ELF-1 (cell line): Measurements from ENCODE around the gene TAF4.
"Not testable (repeated sequence)": the region's sequence is repeated elsewhere in the genome, so short reads cannot be mapped to it uniquely, and the experiment has no call there.

Experiments used
- DNase-seq: peaks from one replicate; pipeline ENCODE4 v3.0.0-alpha.2; 2016; ENCODE audit warnings: low read depth, low spot score

The TAF4 gene

DNA sequence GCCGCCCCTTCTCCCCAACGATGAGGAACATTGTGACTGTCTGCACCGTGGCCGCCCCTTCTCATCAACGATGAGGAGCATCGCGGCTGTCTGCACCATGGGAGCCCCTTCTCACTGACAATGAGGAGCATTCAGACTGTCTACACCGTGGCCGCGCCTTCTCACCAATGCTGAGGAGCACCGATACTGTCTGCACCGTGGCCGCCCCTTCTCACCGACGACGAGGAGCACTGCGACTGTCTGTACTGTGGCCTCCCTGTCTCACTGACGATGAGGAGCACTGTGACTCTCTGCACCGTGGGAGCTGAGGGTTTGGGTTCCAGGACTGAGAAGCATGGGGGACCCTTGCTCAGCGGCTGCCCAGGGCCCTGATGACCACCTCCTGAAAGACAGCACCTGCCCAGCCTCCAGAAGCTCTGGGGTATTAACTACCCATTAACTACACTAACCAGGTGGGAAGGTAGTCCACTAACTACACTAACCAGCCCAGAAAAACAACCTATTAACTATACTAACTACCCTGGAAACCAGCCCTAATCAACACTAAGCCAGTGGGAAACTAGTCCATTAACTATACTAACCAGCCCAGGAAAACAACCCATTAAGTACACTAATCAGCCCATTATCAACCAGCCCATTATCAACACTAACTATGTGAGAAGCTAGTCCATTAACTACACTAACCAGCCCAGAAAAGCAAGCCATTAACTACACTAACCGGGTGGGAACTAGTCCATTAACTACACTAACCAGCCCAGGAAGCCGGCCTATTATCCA is 116.9 kb downstream of the TAF4 start:
- DNase-seq = no peak

DNA sequence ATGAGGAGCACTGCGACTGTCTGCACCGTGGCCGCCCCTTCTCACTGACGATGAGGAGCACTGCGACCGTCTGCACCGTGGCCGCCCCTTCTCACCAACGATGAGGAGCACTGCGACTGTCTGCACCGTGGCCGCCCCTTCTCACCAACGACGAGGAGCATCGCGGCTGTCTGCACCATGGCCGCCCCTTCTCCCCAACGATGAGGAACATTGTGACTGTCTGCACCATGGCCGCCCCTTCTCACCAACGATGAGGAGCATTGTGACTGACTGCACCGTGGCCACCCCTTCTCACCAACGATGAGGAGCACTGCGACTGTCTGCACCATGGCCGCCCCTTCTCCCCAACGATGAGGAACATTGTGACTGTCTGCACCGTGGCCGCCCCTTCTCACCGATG is 117.6 kb downstream of the TAF4 start:
- not testable (repeated sequence) for DNase-seq

DNA sequence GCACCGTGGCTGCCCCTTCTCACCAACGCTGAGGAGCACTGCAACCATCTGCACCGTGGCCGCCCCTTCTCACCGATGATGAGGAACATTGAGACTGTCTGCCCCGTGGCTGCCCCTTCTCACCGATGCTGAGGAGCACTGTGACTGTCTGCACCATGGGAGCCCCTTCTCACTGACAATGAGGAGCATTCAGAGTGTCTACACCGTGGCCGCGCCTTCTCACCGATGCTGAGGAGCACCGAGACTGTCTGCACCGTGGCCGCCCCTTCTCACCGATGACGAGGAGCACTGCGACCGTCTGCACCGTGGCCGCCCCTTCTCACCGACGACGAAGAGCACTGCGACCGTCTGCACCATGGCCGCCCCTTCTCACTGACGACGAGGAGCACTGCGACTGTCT is 120.2 kb downstream of the TAF4 start:
- not testable (repeated sequence) for DNase-seq

DNA sequence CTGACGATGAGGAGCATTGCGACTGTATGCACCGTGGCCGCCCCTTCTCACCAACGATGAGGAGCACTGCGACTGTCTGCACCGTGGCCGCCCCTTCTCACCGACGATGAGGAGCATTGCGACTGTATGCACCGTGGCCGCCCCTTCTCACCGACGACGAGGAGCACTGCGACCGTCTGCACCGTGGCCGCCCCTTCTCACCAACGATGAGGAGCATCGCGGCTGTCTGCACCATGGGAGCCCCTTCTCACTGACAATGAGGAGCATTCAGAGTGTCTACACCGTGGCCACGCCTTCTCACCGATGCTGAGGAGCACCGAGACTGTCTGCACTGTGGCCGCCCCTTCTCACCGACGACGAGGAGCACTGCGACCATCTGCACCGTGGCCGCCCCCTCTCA is 120.7 kb downstream of the TAF4 start:
- not testable (repeated sequence) for DNase-seq

DNA sequence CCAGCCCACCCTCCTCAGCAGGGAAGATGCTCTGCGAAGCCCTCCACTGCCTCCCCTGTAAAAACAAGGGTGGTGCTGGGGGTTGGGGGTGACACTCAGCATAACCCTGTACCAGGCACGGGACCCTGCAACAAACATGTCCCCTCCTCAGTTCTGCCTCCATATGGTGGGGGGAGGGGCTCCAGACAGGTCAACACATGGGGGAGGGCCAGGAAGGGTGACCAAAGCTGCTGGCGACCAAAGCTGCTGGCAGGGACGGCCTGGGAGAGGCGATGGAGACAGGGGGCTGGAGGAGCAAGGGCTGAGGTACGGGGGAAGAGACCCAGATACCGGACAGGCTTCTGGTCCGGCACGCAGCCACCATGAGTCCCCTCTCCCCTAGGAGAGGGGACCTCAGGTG is 123.2 kb downstream of the TAF4 start:
- no peak for DNase-seq

DNA sequence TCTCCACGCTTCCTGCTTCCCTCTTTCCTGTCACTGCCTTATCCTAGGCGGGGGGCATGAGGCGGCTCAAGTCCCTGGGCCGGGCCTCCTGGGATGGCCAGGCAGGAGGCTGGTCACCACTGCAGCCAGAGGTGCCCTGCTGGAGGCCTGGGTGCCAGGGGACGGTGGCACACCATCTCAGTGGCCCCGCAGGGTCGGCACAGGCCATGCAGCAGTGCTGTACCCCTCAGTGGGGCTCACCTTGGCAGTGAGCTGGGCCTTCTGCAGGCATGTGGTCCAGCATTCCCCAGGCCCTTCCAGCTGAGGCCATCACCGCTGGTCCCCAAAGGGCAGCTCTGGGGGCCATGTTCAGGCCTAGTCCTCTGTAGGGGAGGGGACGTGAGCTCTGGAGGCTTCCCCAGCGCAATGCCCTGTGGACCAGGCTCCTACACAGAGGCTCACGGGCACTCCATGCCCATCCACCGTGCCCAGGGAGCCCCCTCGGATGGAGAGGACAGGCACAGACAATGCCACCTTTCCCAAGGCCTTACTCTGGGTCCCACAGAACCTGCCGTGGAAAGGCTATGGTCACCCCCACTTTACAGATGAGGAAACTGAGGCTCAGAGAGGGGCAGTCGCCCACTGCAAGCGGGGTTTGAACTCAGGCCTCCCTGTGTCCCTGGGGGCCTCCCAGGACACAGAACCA is 123.8 kb downstream of the TAF4 start:
- no peak for DNase-seq

DNA sequence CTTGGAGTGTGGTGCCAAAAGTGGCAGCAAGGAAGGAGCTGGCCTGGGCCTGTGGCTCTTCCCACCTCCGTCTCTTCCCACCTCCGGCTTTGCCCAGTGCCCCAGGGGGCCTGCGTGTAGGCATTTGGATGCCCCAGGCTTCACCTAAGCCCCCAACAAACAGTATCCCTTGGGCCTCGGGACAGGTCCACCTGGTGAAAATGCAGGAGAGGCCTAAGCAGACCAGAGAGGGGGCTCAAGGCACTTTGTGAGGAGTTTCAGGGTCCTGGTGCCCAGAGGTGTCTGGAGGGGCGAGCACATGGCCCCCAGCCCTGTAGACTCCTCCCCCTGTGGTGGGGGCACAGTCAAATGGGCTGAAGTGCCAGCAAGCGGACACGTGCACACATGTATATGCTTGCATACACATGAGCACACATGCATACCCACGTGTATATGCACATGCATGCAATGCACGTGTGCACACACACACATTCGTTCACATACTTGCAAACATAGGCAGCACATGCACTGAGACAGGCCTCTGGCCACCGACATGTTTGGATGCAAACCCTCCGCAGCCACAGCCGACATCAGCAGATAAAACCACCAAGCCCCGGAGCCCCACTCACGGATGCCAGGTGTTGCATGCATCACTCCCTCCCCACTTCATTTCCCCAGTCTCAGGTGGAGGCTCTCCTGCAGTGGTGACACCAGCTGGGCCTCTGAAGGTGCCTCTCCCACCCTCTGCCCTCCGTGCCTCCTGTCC is 124.5 kb downstream of the TAF4 start:
- DNase-seq = no peak

DNA sequence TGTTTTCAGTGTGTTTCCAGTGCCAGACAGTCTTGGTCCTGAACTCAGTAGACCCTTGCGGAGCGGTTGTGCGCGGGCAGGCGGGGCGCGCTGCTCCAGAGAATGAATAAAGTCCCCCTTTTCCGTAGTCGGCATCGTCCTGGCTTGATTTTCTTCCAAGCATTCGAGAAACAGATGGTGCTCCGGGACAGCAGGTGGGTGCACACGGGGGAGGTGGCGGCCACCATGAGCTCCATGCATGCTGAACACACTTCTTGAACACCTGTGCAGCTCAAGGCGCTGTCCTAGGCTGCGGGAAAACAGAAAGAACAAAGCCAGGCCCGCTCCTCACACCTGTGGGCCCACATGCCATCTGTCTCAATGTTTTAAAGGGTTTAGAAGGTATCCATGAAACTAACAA is 125.2 kb downstream of the TAF4 start:
- DNase-seq = no peak

DNA sequence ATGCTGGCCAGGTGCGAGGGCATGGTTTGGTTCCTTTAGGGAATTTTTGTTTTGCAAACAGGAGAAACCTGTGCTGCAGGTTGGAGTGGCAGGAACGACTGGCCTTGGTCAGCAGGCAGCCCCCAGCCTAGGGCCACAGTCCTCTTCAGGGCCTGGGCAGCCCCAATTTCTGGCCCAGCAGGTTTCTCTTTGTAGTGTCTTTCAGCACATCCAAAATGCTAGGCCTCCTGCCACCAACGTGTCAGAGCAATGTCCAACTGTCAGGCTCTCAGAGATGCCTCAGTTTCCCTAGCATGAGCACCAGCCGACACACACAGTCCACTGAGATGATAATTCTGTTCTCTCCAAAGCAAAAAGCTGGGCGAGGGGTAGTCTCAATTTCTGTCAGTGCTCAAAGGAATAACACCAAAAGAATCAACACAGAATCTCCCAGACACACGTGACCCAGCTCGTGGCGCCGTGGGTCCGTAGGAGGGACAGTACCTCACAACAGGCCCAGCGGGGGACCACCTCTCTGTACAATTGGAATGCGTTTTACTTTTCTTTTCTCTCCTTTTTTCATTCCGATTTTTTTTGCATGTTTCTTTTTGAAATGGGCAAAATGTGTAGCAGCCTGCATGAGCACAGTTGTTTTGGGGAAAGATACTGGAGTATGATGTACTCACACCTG is 125.9 kb downstream of the TAF4 start:
- peak; percentile 82 for DNase-seq

DNA sequence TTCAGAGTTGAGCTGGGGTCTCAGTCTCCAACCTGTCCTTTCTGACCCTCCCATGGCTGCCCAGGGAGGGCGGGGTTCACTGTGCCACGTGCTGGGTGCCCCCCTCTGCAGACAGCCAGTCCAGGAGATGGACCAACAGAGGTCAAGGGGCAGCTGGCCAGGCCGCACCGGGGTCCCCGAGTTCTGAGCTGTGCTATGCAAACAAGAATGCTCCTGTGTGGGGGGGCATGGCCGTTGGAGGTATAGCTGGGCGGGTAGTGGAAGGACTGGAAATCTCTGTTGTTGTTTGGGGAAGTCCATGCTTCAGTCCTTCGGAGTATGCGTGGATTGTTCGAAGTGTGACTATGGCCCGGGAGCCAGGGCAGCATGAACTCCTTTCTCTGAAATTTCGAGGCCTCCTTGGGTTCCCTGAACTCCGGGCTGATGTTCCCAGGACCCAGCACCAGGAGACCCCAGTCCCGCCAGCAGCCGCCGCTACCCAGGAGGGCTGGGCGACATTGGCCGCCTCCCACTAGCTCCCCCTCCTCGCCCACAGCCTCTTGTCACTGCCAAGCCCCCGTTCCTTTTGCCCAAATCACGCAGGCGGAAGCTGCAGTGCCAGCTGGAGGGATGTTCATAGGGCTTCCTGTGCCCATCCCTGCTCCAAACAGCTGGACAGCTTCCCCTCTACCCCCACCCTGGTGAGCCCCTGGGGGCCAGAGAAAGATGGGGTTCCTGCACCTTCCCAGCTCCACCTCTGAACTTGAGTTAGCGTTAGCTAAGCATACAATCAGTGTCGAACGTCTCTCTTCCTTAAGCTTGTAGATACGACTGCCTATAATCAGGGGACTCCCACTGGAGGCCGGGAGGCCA is 126.6 kb downstream of the TAF4 start:
- no peak for DNase-seq

DNA sequence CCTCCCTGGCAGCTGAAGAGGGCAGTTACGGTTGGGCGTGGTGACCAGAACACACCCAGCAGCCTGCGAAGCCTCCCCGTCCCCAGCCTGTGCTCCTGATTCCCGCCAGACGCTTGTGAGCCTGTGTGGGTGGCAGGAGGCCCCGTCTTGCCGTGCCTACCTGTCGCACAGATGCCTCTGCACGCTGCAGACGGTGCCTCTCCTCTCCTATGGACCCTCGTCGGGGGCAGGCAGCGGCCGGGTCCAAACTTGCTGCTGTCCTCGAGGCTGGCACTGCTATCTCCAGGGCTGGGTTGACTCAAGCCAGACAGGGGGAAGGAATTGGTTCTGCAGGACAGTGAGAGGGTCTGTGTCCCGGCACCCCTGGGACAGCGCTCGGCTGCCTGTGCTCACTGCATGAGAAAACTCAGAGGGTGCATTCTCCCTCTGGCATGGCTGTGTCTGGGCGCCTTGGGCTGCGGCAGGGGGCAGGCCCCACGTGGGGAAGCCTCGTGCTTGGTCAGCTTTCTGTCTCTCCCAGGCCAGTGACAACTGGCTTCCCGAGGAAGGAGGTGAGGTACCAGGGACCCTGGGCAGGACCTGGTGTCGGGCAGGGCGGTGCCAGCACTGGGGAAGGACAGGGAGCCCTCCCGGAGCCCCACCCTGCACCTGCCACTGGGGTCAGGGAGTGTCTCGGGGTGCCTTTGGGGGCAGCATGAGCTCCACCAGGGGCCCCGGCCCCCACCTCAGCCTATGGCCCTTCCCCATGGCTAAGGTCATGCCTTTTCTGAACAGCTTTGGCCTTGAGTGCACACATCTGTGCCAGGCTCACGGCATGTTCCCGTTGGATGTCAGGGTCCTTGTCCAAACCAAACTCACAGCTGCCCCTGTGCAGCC is 127.5 kb downstream of the TAF4 start:
- no peak for DNase-seq

DNA sequence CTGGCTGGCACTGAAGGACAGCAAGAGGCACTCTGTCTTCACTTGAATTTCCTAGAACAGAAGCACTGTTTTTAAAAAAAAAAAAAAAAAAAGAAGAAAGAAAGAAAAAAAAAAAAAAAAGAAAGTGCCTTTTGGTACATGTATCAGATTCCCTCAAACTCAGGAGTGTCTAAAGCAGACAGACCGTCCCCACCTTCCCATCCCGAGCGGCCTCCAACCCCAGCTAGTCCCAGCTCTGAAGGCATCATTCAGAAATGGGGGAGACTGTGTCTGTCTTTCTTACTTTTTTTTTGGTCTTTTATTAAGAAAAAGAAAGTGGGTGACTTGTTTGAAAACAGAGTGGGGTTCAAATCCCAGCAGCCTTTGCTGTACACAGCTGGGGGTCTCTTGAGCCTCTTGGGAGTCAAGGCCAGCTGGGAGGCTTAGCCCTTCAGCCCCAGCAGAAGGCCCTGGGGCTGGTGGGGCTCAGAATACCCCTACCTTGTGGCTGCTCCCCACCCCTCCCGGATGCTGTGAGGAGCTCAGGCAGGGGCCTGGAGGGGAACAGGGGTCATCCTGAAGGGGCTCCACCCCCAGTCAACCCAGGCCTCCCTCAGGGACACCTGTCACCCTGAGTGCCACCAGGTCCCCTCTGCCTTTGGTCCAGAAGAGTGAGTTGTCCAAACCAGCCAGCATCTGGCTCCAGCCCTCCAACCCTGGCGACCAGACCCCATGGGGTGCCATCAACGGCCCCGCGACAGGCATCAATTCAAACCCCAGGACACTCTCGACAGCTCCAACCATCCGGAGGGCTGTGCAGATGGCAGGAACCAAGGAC is 128.3 kb downstream of the TAF4 start:
- DNase-seq = no peak

DNA sequence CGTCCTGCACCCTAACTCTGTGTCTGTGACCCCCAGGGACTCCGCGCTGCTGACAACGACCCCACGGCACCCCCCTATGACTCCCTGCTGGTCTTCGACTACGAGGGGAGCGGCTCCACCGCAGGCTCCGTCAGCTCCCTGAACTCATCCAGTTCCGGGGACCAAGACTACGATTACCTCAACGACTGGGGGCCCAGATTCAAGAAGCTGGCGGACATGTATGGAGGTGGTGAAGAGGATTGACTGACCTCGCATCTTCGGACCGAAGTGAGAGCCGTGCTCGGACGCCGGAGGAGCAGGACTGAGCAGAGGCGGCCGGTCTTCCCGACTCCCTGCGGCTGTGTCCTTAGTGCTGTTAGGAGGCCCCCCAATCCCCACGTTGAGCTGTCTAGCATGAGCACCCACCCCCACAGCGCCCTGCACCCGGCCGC is 129.0 kb downstream of the TAF4 start:
- DNase-seq = no peak

DNA sequence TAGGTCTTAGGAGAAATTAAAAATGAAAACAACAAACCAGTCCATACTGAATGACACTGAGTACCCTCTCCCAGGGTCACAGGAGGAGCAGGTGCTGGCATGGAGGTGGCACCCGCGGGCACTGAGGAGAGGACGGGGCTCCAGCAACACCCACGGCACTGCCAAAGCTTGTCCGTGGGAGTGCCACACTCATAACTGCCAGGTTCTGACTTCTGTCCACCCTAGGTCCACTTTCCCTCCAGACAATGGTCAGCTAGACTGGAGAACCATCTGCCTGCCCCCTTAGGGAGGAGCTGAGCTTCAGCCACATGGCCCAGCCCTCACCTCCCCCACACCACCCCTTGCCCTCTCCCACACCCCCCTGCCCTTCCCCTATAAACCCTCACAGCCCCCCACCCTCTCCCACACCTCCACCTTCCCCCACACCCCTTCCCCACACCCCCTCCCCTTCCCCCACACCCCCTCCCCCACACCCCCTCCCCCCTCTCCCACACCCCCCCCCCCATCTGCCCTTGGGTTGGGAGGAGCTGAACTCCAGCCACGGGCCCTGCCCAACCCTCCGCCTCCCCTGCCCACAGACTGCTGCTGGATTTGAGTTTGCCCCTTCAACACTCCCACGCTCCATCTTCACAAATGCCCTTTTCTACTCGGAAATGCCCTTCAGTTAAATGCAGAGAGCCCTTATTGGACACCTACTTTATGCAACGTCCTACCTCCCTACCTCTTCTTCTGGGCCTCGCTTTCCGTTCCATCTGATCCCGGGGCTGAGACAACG is 129.6 kb downstream of the TAF4 start:
- no peak for DNase-seq

DNA sequence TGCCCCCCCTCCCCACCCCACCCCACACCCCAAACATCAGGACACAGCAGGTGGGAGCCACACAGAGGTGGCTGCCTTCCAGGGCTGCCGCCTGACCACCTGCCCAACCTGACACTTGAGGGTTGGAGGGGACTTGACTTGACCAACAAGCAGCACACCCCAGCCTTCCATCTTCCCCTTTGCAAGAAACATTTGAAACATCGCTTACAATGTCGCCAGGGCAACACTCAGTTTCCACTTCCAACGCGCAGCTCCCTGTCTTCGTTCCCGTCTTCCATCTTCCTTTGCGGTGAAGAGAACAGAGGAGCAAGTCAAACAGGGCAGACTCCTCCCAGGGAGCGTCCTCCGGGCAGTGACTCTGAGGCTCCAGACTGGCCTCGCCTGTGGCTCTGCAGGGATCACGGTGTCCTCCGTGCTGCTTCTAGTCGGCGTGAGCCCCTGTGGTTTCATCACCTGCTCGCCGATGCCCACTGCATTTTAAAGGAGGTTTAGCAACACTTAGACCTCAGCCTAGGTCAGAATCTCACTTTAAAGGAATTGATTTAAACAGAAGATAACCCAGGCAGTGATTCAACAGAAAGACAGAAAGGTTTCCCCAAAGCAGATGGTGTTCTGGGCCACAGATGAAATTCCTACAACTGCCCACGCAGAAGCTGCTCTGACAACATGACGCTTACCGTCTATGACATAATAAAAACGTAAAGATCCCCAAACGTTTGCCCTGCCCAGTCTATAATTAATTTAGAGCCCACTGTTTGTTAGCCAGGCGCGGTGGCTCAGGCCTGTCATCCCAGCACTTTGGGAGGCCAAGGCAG is 130.8 kb downstream of the TAF4 start:
- DNase-seq = peak; percentile 49

DNA sequence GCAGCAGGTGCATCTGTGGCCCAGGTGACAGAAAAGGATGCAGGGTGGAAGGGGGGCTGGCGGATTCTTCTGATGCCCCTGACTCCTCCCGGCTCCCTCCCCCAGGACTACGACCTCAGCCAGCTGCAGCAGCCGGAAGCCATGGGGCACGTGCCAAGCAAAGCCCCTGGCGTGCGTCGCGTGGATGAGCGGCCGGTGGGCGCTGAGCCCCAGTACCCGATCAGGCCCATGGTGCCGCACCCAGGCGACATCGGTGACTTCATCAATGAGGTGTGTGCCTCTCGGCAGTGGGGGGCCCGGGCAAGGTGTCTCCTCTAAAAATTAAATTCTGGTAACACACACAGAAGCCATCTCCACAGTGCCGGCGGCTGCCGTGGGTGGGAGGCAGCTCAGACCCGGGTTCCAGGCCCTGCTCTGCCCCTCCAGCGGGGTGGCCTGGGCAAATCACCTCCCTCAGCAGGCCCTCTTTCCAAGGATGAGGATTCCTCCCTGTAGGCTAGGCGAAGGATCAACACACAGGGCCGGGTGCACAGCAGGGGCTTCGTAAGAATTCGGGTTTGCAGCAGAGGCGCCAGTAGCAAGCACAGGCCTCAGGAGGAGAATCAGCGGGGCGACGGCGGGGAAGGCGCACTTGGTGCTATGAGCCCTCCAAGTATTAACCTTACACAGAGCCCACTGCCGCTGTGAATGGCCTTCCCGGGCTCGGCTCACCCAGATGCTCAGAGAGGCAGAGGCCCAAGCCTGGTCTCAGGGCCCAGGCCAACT is 131.5 kb downstream of the TAF4 start:
- peak; percentile 46 for DNase-seq

DNA sequence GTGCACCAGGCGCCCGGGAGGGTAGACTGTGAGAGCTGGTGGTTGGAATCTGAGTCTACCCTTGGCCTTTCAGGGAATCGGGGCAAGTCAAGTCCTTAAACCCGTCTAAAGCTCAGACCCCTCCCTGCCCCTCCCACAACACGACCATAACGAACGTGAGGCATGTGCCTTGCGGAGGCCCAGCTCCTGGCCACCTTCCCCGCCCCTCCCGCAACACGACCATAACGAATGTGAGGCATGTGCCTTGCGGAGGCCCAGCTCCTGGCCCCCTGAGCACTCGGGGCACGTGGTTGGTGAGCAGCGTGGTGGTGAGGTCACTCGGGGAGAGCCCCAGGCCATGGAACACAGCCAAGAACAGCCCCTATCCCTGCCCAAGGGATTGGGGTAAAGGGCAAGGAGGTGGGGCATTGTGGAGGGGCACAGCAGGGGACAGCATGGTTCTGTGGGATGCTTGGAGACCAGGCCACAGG is 132.2 kb downstream of the TAF4 start:
- DNase-seq = peak; percentile 31
